Stimulated activated CD4-positive, alpha-beta T cell treated with anti-CD3 and anti-CD28 coated beads, Interleukin-12 subunit alpha, Interleukin-12 subunit beta, amount 100 ng/mL, for 24 hours (primary cell): ENCODE measurements around the gene PHF21A.
"Not testable (repeated sequence)": the region's sequence is repeated elsewhere in the genome, so short reads cannot be mapped to it uniquely, and the experiment has no call there.

Source experiments
- DNase-seq, 2 experiments: peaks; one replicate each; pipeline ENCODE4 v3.0.0-alpha.2; 2020; ENCODE audit warnings: low read depth in 2 of 2

Gene PHF21A

DNA sequence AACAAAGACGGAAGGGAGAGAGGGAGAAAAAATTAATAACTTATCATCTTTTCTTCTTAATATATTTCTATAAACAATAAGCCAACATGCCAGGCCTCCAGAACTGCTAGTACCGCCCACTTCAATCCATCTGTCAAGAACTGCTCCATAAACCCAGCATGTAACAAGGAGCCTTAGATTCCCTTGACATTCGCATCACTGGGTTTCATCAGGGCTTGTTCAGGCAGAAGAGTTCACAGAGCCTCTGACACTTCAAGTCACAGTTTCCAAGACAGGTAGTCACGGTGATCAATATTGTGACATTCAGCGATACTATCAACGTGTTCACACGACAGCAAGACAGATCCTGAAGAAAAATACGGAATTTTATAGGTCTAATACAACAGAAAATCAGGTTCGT lies 137.1 kb downstream of the PHF21A start:
- DNase-seq = no peak

DNA sequence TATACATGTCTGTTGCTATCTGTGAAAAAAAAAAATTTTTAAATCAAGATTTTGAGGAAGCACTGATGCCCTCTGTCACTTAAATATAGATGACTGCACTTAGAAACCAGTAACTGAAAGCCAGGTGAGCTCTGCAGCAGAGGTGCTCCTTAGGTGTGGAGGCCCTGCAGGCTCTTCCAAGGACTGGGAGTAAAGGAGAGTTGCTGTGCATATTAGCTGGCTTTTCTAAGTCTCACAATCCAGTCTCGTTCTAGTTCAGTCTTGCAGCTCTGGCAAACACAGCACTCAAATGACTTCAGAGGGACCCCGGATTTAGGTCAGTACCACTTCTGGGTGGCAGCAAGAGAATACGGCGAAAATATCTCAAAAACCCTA lies 137.8 kb downstream of the PHF21A start:
- DNase-seq = no peak

DNA sequence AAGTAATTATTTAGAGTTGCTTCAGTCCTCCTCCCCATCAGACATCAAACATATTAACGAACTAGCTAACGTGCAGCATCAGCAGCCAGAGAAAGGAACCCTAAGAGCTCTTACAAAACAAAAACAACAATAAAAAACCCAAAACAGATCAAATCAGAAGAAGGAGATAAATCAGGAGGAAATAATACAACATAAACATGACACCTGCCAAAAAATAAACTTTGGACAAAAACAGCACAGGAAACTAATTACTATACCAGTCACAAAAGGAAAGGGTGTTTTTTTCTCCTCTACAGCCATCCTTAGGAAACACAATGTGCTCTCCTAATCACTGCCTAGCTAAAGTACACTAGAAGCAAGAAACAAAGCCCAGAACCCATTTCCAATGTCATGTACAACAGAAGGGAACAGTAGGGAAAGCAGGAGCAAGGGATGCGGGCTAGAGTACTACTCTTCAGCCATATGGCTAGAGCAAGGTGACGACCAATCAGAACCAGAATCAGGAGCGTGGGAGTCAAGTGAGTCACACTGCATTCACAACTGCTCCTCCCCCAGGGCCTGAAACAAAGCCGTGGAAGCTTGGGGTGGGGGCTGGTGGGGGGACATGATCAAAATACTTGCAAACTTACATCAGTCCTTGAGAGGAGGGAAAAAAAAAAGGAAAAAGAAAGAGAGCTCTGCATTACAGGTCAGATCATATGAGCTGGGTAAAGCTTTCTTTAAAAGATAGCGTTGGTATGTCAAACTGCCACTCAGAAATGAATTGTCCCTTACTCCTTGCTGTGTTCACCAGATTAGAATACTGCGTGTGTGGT lies 138.4 kb downstream of the PHF21A start:
- DNase-seq = peak in 1 of 2 experiments; percentile 20

GRCh38 chr11:45981826-45982225 lies 139.4 kb downstream of the PHF21A start:
- not testable (repeated sequence) for DNase-seq

- DNase-seq = no peak
Measured at GRCh38 chr11:45974806-45975205, 146.4 kb downstream of the PHF21A start.

DNA sequence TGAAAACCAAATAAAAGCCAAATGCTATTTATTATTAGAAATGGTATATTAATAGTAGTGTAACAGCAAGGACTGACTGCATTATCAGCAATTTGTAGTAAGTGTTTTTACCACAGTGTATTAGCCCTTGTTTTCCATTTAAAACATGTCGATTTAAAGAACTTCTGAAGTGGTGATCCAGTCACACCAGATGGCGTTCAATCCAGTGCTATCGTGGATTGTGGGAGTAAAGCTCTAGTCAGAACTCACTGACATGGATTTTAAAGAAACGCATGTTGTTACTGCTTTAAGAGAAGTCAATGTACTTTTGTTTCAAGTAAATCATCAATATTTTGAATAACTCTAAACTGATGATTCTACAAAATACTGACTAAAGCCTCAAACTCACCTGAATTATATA lies 147.7 kb downstream of the PHF21A start:
- no peak for DNase-seq

DNA sequence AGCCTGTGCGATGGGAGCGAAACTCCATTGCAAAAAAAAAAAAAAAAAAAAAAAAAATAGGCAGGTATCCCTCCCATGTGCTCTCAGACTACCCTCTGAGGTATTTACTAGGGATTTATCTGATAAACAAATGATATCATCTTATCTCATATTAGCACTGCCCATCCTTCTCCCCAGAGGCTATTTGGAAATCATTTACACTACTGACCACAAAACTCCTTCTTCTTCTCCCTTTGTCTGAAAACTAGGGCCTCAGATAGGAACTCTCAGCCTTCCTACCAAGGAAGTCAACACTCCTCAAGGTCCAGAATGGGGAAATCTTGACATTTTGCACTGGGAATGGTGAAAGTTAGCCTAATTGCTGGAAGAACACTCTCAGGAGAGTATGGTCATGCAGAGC lies 152.4 kb downstream of the PHF21A start:
- DNase-seq = no peak

- DNase-seq = no peak
Measured at GRCh38 chr11:45967506-45967905, 153.7 kb downstream of the PHF21A start.

GRCh38 chr11:45964911-45965389 lies 156.3 kb downstream of the PHF21A start:
- peak; percentile 24 to 29 for DNase-seq

- no peak for DNase-seq
Measured at GRCh38 chr11:45961751-45962240, 159.5 kb downstream of the PHF21A start.

DNA sequence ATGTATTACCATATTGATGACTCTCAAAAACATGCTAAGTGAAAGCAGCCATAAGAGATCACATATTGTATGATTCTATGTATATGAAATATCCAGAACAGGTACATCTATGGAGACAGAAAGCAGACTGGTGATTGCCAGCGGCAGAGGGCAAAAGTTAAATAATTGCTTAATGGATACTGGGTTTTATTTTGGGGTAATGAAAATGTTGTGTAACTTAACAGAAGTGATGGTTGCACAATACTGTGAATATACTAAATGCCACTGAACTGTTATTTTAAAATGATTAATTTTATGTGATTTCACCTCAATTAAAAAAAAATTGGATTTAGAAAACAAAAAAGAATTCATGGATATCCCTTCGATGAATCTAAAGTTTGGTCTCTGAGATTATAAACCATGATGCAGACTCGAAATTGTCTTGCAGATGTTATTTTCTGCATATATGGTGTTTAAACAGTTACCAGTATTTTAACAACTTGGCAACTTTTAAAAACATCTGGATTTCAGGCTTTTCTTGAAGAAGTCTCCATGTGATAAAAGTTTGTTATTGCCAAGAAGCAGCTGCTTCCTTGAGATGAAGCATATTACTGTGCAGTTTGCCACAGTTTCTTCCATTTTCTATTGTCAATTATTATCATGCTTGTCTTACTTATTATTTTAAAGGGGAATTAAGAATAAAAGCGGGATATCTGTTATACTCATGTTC lies 160.7 kb downstream of the PHF21A start:
- DNase-seq = no peak

- no peak for DNase-seq
Measured at GRCh38 chr11:45959851-45960250, 161.4 kb downstream of the PHF21A start.

DNA sequence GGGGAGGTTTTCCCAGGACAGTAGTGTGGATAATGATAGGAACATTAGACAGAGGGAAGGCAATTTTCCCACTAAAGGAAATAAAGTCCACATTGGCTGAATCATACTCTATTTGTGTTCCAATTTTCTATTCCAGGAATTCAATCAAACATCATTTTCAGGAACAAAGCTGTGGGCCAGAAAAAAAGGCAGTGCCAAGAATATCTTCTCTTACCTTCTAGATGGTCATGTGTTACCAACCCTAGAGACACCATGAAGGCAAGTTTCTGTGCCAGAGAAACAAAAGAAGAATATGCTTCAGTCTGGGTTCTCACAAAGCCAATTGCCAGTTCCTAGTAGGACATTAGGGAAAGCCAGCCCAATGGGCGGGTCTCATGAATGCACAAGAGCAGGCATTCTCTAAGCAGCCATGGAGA lies 171.3 kb downstream of the PHF21A start:
- no peak for DNase-seq

DNA sequence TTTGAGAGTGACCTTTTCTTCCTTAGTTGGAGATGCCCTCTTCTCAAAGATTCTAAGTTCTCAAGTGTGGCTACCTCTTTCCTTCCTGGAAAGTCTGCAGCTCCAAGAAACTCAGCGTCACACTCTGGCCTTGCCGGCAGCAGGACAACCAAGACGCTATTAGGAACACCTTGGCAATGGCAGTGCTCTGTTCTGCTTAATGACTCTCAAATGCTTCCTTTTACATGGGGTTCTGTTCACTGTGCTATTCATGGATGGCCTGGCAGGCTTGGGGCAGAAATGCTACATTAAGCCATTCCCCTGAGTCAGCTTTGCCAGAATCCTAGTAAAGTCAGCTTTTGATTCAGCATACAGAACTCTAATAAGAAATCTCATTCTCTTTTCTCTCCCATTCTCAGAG lies 172.9 kb downstream of the PHF21A start:
- DNase-seq = no peak

DNA sequence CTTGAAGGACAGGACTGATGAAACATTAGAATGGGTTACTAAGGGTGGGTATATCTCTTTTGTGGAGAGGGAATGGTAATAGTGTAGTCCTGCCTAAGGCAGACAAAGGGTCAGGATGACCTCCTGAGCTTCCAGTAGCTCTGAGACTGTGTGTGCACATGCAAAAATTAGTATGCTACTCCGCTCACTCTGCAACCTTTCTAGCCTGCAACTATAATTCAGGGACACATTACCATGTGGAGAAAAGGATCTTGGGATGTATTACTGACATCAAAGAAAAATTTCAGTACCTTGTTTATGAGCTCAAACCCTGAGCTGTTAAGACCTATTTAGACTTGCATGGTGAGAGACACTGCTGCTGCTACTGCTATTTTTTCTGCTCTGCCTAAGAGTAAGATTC lies 173.4 kb downstream of the PHF21A start:
- no peak for DNase-seq

- DNase-seq = no peak
Measured at GRCh38 chr11:45945397-45945999, 175.8 kb downstream of the PHF21A start.

DNA sequence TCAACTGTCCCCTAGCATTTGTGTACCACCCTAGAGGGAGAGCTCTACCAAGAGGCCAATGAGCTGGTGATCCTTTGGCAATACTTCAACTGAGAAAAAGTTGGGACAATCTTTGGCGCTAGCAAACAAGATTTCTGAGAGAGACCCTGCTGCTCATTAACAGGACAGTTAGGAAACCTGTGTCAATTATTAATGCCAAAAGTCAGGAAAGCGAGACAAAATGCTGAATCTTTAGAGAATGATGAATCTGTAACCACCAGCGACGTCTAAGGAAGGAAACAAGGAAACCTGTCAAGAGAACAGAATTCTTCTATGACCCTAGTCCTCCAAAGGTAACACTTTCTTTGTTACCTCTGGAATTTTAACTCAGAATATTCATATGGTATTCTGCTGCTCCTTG lies 178.9 kb downstream of the PHF21A start:
- DNase-seq = no peak

- DNase-seq = no peak
Measured at GRCh38 chr11:45941285-45941684, 180.0 kb downstream of the PHF21A start.

GRCh38 chr11:45939836-45940235 lies 181.4 kb downstream of the PHF21A start:
- no peak for DNase-seq

DNA sequence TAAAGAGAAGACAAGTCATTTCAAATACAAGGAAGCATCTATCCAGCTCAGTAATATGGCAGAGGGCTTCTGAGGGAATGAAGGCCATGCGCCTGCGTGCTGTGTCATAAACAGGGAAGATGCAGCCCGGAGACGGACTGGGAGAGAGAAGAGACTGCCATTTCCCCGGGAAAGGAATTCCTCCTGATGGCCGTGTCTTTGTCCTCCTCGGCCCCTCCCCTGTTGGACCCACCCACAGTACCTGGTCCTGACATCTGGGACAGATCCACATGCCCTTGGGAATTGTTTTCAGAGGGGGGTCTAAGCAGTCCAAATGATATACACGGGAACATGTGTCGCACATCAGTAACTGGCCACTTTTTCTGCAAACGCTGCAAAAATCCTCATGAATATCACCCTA lies 183.3 kb downstream of the PHF21A start:
- no peak for DNase-seq

DNA sequence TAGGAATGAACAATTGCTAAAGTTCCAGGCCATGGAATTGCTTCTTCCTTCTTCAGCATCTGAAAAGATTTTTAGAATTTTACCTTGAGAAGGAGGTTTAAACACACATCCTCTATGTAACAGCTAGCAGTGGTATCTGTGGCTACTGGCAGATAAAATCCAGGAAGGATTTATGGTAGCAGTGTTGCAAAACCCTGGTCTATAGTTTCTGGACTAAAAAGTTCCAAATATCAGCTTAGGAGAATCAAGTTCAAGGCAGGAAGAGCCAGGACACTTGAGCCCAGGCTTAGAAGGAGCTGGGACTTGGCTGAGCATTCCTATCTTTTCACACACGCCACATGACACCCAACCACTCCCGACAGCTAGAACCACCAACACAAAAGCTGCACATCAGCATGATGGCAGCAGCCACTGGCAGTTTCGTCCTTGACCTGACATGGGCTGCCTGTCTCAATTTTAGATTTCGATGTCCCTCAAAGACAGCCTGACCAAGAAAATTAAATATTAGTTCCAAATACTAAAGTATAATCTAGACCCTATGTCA lies 184.7 kb downstream of the PHF21A start:
- DNase-seq = no peak

DNA sequence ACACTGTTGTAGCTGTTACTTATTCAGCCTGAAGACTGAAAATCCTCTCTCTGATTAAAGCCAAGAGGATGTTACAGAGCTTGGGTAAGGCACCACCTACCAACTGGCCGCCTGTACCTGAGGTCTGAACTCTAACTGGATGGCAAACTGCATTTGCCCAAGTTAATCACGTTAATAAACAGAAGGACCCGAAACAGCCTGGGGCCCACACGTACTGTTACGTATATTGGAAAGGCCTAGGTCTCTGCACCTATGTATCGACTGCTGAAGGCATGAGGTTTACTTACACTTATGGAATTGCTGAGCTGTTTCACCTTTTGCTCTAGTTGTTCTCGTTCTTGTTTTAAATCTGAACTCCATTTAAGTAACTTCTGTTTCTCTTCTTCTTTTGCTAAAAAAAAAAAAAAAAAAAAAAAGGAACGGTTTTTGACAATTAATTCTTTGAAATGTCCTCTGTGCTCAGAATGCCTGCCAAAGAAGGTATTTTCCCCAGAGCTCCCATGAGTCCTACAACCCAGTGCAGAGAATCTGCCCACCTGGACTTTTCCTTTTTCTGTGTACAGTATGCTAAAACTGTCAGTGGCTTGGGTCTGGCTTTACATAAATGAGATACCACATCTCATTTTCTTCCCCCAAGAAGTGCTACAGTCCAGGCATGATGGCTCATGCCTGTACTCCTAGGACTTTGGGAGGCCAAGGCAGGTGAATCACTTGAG lies 185.7 kb downstream of the PHF21A start:
- DNase-seq = no peak
